H1 (cell line): ENCODE results near the gene PDE4D.

Source experiments
- ASH2L ChIP-seq: fragments of 200-600, 300-600 bp; sonication (generic); IDR thresholded peaks from one replicate; pipeline ENCODE4 v1.7.1; 2017; ENCODE audit warnings: low read length
- ATF3 ChIP-seq: IDR thresholded peaks from 2 replicates; pipeline ENCODE4 v1.6.1; 2011; ENCODE audit warnings: low read depth, mild to moderate bottlenecking, low read length; ENCODE audit not compliant: insufficient read depth
- CTCF ChIP-seq, 3 experiments: IDR thresholded peaks; 1 replicate in 2 of 3; 2 replicates in 1 of 3; pipeline versions ENCODE4 v1.5.1 to v1.6.1; 2011; ENCODE audit warnings: low read length in 3 of 3, mild to moderate bottlenecking in 3 of 3, inconsistent platforms in 2 of 3, low read depth in 1 of 3, moderate library complexity in 1 of 3; ENCODE audit not compliant: insufficient read depth in 1 of 3; ENCODE audit errors: control extremely low read depth in 1 of 3
- HDAC6 ChIP-seq: IDR thresholded peaks from one replicate; pipeline ENCODE4 v1.7.1; 2012; ENCODE audit warnings: low read depth, mild to moderate bottlenecking, inconsistent platforms, low read length, moderate library complexity
- POLR2A ChIP-seq, 2 experiments: IDR thresholded peaks; 1 replicate in 1 of 2; 2 replicates in 1 of 2; pipeline ENCODE4 v1.6.1; 2011; ENCODE audit warnings: low read depth in 2 of 2, low read length in 2 of 2, mild to moderate bottlenecking in 2 of 2; ENCODE audit errors: control extremely low read depth in 1 of 2
- POLR2AphosphoS5 ChIP-seq: IDR thresholded peaks from 2 replicates; pipeline ENCODE4 v1.6.1; 2011; ENCODE audit warnings: low read depth, low read length
- RAD21 ChIP-seq, 2 experiments: IDR thresholded peaks in 1 of 2; conservative IDR thresholded peaks in 1 of 2; 2 replicates each; pipeline ENCODE4 v1.6.1; 2011; ENCODE audit warnings: low read depth in 2 of 2, low read length in 2 of 2, improper control_type of control experiment in 1 of 2, inconsistent platforms in 1 of 2, mild to moderate bottlenecking in 1 of 2, moderate library complexity in 1 of 2
- SIX5 ChIP-seq: IDR thresholded peaks from 2 replicates; pipeline ENCODE4 v1.6.1; 2011; ENCODE audit warnings: mild to moderate bottlenecking, low read depth, low read length

GRCh38 chr5:59712836-59713497, 180.6 kb downstream of the PDE4D start:
- TF ChIP-seq HDAC6: no peak
- no peak for TF ChIP-seq CTCF (IDR thresholded peaks at IDR 0.05; ENCODE audit: control extremely low read depth in 1 of 3, insufficient read depth in 1 of 3, low read depth in 1 of 3, low read length in 3 of 3)
- no peak for TF ChIP-seq RAD21 (IDR thresholded peaks at IDR 0.05 in 1 of 2, conservative IDR thresholded peaks at IDR 0.05 in 1 of 2; ENCODE audit: low read depth in 2 of 2, low read length in 2 of 2)
- no peak for TF ChIP-seq ASH2L
- TF ChIP-seq SIX5: no peak
- no peak for TF ChIP-seq ATF3
- TF ChIP-seq POLR2AphosphoS5: no peak
- TF ChIP-seq POLR2A (IDR thresholded peaks at IDR 0.05; ENCODE audit: control extremely low read depth in 1 of 2, low read depth in 2 of 2, low read length in 2 of 2): no peak
